ENCODE data around the gene ATXN2L.

DNA sequence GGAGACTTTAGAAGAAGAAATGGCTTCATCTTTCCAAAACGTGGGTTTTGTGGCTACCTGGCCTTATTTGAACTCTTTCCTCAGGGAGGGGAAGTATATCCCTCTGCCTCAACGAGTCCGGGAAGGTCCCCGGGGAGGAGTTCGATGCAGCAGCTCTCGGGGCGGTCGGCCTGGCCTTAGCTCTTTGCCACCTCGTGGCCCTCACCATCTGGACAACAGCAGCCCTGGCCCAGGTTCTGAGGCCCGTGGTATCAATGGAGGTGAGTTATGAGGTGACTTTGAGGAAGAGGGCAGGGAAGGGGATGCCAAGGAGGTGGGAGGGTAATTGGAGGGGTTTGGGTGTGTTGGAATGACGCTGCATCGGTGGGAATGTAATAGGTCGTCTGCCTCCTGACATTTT lies 7.7 kb downstream of the ATXN2L start:
- TF ChIP-seq, protein P1, sequence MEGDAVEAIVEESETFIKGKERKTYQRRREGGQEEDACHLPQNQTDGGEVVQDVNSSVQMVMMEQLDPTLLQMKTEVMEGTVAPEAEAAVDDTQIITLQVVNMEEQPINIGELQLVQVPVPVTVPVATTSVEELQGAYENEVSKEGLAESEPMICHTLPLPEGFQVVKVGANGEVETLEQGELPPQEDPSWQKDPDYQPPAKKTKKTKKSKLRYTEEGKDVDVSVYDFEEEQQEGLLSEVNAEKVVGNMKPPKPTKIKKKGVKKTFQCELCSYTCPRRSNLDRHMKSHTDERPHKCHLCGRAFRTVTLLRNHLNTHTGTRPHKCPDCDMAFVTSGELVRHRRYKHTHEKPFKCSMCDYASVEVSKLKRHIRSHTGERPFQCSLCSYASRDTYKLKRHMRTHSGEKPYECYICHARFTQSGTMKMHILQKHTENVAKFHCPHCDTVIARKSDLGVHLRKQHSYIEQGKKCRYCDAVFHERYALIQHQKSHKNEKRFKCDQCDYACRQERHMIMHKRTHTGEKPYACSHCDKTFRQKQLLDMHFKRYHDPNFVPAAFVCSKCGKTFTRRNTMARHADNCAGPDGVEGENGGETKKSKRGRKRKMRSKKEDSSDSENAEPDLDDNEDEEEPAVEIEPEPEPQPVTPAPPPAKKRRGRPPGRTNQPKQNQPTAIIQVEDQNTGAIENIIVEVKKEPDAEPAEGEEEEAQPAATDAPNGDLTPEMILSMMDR (IDR thresholded peaks at IDR 0.05), result no peak
- TF ChIP-seq POLR2AphosphoS5 (IDR thresholded peaks at IDR 0.05), result no peak

All from prostate gland (tissue), 2 donors.